Esophagus squamous epithelium (tissue), 5 donors: ENCODE data around the gene TBC1D19. TPM values are rescaled to one million over a fixed set of nuclear protein-coding genes. Genes with fewer than 3 reads are reported as not detected.

ENCODE experiments used
- DNase-seq: peaks from one replicate; lab custom pipeline; 2025; lab: John Stamatoyannopoulos, UW
- H3K27ac ChIP-seq, 4 donors: fragments of 200-600 bp; sonication (generic); one replicate each; pipeline ENCODE4 v1.5.1; 2016 to 2019; ENCODE audit warnings: mild to moderate bottlenecking in 1 of 4
- H3K27me3 ChIP-seq, 4 donors: fragments of 200-600 bp; sonication (generic); 1 replicate in 3 of 4; 2 replicates in 1 of 4; pipeline versions ENCODE4 v1.5.1 to v1.6.0; 2017 to 2021; ENCODE audit warnings: antibody characterized with exemption in 1 of 4
- H3K36me3 ChIP-seq, 3 donors: fragments of 200-600 bp; sonication (generic); one replicate each; pipeline ENCODE4 v1.5.1; 2016 to 2019
- H3K4me1 ChIP-seq, 3 donors: fragments of 200-600 bp; sonication (generic); one replicate each; pipeline ENCODE4 v1.5.1; 2017 to 2019
- H3K4me3 ChIP-seq, 4 donors: fragments of 200-600 bp; sonication (generic); 1 replicate in 3 of 4; 2 replicates in 1 of 4; pipeline ENCODE4 v1.5.1; 2016 to 2019; ENCODE audit warnings: mild to moderate bottlenecking in 2 of 4, moderate library complexity in 1 of 4
- H3K9me3 ChIP-seq, 3 donors: fragments of 200-600 bp; sonication (generic); one replicate each; pipeline ENCODE4 v1.5.1; 2016 to 2019
- POLR2A ChIP-seq, 4 donors: fragments of 450-650 bp; IDR thresholded peaks; one replicate each; pipeline ENCODE4 v1.6.1; 2017; ENCODE audit warnings: antibody characterized with exemption in 4 of 4, mild to moderate bottlenecking in 4 of 4, moderate library complexity in 3 of 4
- WGBS, 2 donors: methylation state at CpG; one replicate each; pipeline ENCODE4 v1.1.5; 2018; 5-methylcytosine and 5-hydroxymethylcytosine counted together
- intact Hi-C: fragments of 100-400 bp; cut with DNase I; formaldehyde crosslinking; loops from one replicate; pipeline ENCODE4 v1.15.0; 2022
- total RNA-seq, 4 donors: library from RNA; depleted of rRNA; stranded (reverse); fragments of >200 nt; gene quantifications; one replicate each; pipeline ENCODE4 v1.1.0, GENCODE V29; 2016
- TF ChIP-seq, protein P1 (sequence below), 6 experiments: fragments of 450-650 bp in 4 of 6; fragments of 200-600 bp in 2 of 6; sonication (generic) in 2 of 6; IDR thresholded peaks; one replicate each; pipeline ENCODE4 v1.5.1; 2016 to 2019; ENCODE audit warnings: antibody characterized with exemption in 6 of 6, mild to moderate bottlenecking in 4 of 6, moderate library complexity in 4 of 6
- donor health status: DM: yes; HTN: yes; CAD: no.

The TBC1D19 gene
- total RNA-seq, 4 donors from 2014 or later: 3.9 to 9.8 (median 5.3) TPM

DNA sequence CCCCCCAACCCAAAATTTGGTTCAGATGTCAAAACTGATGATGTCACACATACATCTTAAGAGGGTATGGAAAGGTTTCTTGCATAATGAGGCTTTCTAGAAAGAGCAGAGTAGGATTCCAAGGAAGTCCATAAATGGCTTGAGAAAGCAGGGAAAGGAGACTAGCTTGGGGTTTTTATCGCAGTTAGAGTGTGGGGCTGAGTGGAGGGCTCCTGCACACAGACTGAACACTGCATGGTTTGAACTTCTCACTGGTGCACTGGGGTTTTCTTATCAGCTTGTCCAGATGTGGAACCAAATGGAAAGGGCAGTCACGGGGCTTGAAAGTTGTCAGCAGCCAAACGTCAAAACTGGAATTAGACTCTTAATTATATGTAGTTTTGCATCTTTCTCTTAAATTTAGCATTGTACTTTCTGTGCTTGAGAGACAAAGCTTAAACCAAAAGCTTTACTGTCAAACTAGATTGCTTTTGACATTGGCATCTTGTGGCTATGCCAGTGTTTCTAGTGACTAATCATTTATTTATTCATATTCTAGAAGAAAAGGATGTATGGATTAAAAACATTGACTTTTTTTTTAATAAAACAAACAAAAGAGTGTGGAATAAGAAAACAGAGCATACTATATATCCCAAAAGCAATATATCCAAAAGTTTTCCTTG, 198.4 kb downstream of the TBC1D19 start:
- 38 to 52% methylated on average over 3 of the region's 3 CpGs for WGBS, 2 donors

DNA sequence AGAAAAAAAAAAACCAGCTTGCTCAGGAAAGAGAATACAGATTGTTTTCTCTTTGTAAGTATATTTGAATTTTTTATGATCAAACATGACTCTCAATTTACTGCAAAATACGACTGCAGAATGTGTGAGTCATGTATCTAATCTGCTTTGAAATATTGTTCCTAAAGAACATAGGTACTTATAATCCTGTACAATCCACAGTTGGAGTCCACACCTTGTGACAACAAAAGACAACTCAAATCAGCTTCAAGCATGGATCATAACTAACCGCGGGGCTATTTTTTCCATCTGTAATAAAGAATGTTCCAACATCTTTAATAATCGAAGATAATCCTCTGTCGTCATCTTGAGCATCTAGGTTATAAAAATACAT, 198.9 kb downstream of the TBC1D19 start:
- no peak for DNase-seq
- no peak overlapping the region for H3K27ac ChIP-seq
- intact Hi-C loops: no loop called here
- peaks cover 0 to 67% (median 0%) of the 10 kb centered on the region in 4 donors for H3K27me3 ChIP-seq
- WGBS, 2 donors: 25 to 33% methylated on average over 5 of the region's 5 CpGs
- no peak for TF ChIP-seq POLR2A (IDR thresholded peaks at IDR 0.05)
- TF ChIP-seq, protein P1, sequence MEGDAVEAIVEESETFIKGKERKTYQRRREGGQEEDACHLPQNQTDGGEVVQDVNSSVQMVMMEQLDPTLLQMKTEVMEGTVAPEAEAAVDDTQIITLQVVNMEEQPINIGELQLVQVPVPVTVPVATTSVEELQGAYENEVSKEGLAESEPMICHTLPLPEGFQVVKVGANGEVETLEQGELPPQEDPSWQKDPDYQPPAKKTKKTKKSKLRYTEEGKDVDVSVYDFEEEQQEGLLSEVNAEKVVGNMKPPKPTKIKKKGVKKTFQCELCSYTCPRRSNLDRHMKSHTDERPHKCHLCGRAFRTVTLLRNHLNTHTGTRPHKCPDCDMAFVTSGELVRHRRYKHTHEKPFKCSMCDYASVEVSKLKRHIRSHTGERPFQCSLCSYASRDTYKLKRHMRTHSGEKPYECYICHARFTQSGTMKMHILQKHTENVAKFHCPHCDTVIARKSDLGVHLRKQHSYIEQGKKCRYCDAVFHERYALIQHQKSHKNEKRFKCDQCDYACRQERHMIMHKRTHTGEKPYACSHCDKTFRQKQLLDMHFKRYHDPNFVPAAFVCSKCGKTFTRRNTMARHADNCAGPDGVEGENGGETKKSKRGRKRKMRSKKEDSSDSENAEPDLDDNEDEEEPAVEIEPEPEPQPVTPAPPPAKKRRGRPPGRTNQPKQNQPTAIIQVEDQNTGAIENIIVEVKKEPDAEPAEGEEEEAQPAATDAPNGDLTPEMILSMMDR (IDR thresholded peaks at IDR 0.05): no peak
- no peaks in the 10 kb centered on the region for H3K9me3 ChIP-seq
- H3K4me3 ChIP-seq: no peak overlapping the region
- H3K36me3 ChIP-seq: no peaks in the 10 kb centered on the region
- peaks cover 22 to 64% (median 25%) of the 10 kb centered on the region in 3 donors for H3K4me1 ChIP-seq

More for the DNA sequence above, 198.4 kb downstream of the TBC1D19 start:
- Histone ChIP-seq H3K27ac (no peak overlapping the region), H3K4me1 (peaks cover 17 to 59% (median 20%) of the 10 kb centered on the region in 3 donors), H3K27me3 (peaks cover 0 to 69% (median 0%) of the 10 kb centered on the region in 4 donors), H3K4me3 (no peak overlapping the region), H3K9me3 (no peaks in the 10 kb centered on the region), H3K36me3 (no peaks in the 10 kb centered on the region)
- TF ChIP-seq, protein P1 (IDR thresholded peaks at IDR 0.05): no peak
- TF ChIP-seq POLR2A (IDR thresholded peaks at IDR 0.05): no peak
- intact Hi-C loops: no loop called here
- no peak for DNase-seq

DNA sequence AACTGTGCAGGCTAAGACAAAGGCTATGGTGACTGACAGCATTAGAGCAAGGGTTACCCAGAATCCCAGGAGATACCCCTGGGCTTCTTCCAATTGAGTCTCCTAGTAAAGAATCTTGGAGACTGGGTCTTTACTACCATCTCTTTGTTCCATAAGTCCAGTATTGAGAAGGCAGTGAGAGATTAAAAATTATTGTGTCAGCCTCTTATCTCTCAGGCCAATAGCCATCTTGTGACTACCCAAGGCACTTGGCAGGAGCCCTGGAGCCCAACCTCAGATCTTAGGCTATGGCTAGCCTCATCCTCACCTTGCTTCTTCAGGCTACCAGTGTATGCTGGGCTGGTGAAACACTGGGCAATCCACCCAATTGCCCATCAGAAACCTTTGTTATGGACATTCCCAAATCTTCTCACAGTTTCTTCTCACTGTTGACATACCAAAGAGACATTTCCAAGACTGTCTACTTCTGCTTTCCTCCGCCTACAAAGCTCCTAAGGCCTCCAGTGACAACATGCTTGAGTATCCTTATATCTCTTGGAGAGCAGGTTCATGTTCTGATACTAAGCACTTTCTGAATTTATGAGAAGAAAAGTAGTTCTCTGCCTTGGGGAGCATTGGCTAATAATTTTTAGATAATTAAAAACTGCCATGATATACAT, 200.5 kb downstream of the TBC1D19 start:
- Histone ChIP-seq H3K4me3 (no peak overlapping the region), H3K9me3 (no peaks in the 10 kb centered on the region), H3K27ac (no peak overlapping the region), H3K4me1 (peaks cover 17 to 66% (median 29%) of the 10 kb centered on the region in 3 donors), H3K27me3 (peaks cover 0 to 70% (median 0%) of the 10 kb centered on the region in 4 donors), H3K36me3 (no peaks in the 10 kb centered on the region)
- TF ChIP-seq POLR2A (IDR thresholded peaks at IDR 0.05): no peak
- TF ChIP-seq, protein P1 (IDR thresholded peaks at IDR 0.05): no peak
- DNase-seq: no peak
- intact Hi-C loops: no loop called here
- 87 to 90% methylated on average over 1 of the region's 1 CpG for WGBS, 2 donors

DNA sequence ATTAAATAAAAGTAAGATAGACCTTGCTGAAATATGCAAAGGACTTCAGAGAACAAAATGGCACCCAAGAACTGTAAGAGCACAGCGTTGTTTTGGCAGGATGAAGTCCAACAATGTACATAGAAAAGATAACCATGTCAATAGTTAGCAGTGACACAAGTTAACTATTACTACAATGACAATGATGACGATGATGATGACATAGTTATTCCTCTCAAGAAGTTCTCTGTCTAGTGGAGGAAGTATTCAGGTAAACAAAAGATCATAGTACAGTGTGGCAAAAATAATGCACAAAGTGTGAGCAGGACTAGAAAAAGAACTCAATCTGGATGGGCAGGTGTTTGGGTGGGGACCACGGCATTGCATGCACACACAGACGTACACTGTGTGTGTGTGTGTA, 201.4 kb downstream of the TBC1D19 start:
- no peak for DNase-seq
- H3K27ac ChIP-seq: no peak overlapping the region
- H3K36me3 ChIP-seq: no peaks in the 10 kb centered on the region
- peaks cover 15 to 56% (median 23%) of the 10 kb centered on the region in 3 donors for H3K4me1 ChIP-seq
- TF ChIP-seq, protein P1 (IDR thresholded peaks at IDR 0.05): no peak
- TF ChIP-seq POLR2A (IDR thresholded peaks at IDR 0.05): no peak
- intact Hi-C loops: no loop called here
- no peak overlapping the region for H3K4me3 ChIP-seq
- whole genome bisulfite sequencing, 2 donors: 87 to 89% methylated on average over 4 of the region's 4 CpGs
- peaks cover 0 to 5% (median 0%) of the 10 kb centered on the region in 3 donors for H3K9me3 ChIP-seq
- peaks cover 0 to 80% (median 0%) of the 10 kb centered on the region in 4 donors for H3K27me3 ChIP-seq

DNA sequence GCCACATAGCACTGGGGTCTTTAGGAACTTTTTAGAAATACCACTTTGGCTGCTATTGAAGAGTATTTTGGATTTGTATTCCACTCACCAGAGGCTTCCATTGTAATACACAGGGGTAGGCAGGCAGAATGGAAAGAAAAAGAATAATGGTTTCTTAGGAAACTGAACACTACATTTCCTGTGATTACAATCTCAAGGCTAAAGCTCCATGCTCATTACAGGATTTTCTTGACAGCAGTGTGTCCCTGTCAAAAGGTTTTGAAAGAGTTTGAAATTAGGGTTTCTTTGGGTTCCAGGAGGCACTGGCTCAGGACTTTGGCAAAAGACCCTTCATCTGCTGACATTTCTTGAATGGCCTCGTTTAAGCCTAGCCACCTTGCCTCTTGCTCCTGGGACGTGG, 201.9 kb downstream of the TBC1D19 start:
- H3K9me3 ChIP-seq: peaks cover 0 to 5% (median 0%) of the 10 kb centered on the region in 3 donors
- TF ChIP-seq, protein P1 (IDR thresholded peaks at IDR 0.05): no peak
- no peak for TF ChIP-seq POLR2A (IDR thresholded peaks at IDR 0.05)
- H3K27ac ChIP-seq: no peak overlapping the region
- intact Hi-C loops: no loop called here
- peaks cover 0 to 85% (median 0%) of the 10 kb centered on the region in 4 donors for H3K27me3 ChIP-seq
- peaks cover 10 to 51% (median 19%) of the 10 kb centered on the region in 3 donors for H3K4me1 ChIP-seq
- H3K4me3 ChIP-seq: no peak overlapping the region
- WGBS, 2 donors: 67 to 86% methylated on average over 1 to 2 of the region's 2 CpGs
- DNase-seq: no peak
- H3K36me3 ChIP-seq: no peaks in the 10 kb centered on the region
